CD4-positive, alpha-beta T cell treated with Interferon alpha-2 for 1 hour (primary cell): Measurements from ENCODE around the gene MORN3.
"Not testable (repeated sequence)": the region's sequence is repeated elsewhere in the genome, so short reads cannot be mapped to it uniquely, and the experiment has no call there.

Experiments used
- DNase-seq, 2 donors: peaks; one replicate each; pipeline ENCODE4 v3.0.0-alpha.2; 2020 to 2022

Gene MORN3

GRCh38 chr12:121637231-121637914, 32.1 kb downstream of the MORN3 start:
- peak; percentile 61 to 66 for DNase-seq

DNA sequence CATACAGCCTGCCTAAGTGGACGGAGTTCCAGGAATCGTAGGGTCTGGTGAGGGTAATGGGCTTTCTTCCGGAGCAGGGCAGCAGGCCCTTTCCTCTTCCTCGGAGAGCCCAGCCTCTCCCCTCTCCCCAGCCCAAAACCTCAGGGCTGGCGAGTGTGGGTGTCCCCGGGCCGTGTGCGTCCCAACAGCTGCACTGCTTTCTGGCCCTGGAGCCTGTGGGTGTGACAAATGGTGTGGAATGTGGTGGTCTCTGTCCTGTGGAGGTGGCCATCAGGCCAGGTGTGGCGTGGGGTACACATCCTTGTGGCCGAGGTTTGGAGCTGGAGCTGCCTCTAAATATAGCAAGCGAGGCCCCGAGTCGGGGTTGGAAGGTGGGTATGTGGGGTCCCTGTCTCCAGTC, 34.6 kb downstream of the MORN3 start:
- no peak for DNase-seq

GRCh38 chr12:121633833-121634196, 35.6 kb downstream of the MORN3 start:
- DNase-seq, result not testable (repeated sequence)

- DNase-seq, result no peak
These were observed 37.1 kb downstream of the MORN3 start for GRCh38 chr12:121632069-121632970.

DNA sequence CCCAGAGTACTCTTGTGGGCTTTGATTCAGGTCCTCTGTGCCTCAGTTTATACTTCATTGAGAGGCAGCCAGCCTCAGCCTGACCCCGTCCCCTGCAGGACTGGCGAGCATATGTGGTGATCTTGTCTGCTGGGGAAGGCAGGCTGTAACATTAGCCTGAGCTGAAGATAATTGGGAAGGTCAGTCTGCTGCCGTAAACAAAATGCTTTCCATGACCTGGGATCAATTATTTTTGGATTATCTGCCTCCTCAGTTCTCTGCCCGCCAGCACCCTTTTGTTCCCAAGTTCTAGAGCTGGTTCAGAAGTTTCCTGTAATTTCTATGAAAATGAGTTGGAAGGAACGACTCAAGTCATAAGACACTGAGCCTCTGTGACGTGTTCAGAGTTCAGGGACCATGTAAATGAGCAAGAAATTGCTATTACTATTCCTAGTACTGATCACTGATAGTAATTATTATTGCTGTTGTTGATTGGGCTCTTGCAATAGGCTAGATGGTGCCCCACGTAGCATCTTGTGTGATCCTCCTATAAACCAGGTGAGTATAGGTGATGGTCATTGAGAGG, 38.6 kb downstream of the MORN3 start:
- DNase-seq, result no peak

GRCh38 chr12:121628536-121628935, 40.9 kb downstream of the MORN3 start:
- DNase-seq, result no peak

- peak in 1 of 2 donors; percentile 19 for DNase-seq
These were observed 41.4 kb downstream of the MORN3 start for GRCh38 chr12:121628037-121628436.

DNA sequence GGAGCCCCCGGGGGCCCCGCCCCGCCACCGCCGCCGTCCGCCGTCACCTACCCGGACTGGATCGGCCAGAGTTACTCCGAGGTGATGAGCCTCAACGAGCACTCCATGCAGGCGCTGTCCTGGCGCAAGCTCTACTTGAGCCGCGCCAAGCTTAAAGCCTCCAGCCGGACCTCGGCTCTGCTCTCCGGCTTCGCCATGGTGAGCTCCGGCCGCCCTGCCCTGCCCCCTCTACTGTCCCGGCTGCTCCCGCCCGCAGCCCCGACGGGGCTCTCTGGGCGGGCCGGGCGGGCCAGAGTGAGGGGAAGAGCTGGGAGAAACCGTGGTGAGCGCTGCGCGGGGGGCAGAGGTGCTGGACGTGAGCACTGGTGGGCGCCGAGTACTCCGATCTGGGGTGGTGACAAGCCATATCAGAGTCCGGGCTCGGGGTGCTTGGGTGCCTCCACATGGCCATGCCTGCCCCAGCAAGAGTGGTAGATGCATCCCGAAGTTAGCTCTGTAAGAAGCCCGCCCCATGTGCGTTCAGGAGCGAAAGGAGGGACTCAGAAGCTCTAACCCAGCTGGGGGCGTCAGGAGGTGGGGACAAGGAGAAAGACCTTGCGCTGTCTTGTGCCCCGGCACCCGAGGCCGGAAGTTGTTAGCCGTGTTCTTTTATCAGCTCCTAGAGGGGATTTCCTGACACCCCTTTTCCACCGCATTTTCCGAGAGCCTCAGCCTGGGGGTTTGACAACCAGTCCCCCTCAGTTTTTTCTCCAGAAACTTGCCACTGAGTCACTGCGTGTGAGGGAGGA, 42.4 kb downstream of the MORN3 start:
- DNase-seq, result peak; percentile 77 to 88

DNA sequence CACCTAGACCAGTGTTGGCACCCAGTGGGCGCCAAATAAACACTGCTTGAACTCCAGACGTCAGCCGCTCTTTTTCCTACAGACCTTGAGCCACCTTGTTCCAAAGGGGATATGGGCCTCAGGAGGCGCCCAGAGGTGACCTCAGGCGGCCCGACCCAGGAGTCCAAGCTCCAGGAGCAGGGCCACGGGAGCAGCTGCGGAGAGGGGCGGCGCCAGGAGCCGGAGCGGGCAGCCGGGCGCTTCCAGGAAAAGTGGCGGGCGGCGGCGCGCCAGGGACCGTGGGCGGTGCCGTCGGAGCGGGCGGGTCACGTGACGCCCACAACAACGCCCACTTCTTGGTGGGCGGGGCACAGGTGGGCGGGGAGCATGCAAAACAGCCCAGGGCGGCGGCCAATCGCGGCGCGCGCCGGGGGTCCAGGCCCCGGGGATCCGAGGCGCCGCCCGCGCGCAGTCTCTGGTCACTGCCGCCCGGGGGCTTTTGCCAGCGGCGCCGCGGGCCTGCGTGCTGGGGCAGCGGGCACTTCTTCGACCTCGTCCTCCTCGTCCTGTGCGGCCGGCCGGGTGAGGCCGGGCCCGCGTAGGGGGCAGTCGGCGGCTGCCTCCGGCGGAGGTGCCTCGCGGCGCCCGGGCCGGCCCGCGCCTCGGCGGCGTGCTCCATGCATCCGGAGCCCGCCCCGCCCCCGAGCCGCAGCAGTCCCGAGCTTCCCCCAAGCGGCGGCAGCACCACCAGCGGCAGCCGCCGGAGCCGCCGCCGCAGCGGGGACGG, 43.2 kb downstream of the MORN3 start, which contains the start of gene ORAI1:
TSS of gene ORAI1 (plus strand) at position 444 of the 766 bp plus-strand sequence.
- DNase-seq, result peak; percentile 93 to 96

- DNase-seq, result no peak
These were observed 49.0 kb downstream of the MORN3 start for GRCh38 chr12:121620333-121620891.

DNA sequence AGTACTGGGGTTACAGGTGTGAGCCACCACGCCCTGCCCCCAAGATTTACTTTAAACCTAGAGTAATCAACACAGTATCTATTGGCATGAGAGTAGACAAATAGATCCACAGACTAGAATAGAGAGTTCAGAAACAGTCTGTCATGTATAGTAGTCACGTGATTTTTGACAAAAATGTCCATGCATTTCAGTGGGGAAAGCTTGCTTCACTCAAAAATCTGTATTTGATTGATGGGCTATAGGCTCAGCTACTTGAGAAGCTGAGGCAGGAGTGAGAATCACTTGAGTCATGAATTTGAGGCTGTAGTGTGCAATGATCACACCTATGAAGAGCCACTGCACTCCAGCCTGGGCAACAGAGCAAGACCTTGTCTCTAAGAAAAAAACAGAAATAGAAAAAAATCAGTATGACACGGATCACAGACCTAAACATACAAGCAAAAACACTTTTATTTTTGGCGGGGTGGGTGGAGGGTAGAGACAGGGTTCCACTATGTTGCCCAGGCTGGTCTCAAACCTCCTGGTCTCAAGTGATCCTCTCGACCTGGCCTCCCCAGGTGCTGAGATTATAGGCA, 50.7 kb downstream of the MORN3 start:
- no peak for DNase-seq

DNA sequence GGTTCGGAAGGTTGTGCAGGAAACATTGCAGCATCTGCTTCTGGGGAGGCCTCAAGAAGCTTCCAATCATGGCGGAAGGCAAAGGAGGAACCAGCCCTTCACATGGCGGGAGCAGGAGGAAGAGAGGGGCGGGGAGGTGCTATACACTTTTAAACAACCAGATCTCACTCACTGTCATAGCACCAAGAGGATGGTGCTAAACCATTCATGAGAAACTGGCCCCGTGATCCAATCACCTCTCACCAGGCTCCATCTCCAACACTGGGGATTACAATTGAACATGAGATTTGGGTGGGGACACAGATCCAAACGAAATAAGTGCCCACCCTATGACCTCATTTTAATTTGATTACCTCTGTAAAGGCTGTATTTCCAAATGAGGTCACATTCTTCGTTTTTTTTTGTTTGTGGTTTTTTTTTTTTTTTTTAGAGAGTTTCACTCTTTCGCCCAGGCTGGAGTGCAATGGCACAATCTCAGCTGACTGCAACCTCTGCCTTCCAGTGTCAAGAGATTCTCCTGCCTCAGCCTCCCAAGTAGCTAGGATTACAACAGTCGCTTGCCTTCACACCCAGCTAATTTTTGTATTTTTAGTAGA, 54.5 kb downstream of the MORN3 start:
- peak in 1 of 2 donors; percentile 34 for DNase-seq

- DNase-seq, result no peak
These were observed 56.0 kb downstream of the MORN3 start for GRCh38 chr12:121613462-121613861.

DNA sequence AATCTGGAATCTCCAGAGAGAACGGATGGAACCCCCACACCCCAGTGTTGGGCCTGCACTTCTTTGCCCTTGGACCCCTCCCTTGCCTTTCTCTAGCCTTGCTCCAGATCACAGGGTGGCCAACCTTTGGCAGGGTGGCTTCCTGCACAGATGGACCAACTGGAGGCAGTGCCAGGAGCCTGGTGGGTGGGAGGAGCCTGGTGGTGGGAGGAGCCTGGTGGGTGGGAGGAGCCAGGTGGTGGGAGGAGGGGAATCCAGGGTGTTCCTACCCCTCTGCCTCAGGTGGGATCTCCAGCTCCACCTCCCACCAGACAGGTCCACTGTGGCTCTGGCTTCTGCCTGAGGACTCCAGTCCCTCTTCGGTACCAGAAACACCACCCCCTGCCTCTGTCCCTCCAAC, 58.1 kb downstream of the MORN3 start:
- peak in 1 of 2 donors; percentile 30 for DNase-seq

DNA sequence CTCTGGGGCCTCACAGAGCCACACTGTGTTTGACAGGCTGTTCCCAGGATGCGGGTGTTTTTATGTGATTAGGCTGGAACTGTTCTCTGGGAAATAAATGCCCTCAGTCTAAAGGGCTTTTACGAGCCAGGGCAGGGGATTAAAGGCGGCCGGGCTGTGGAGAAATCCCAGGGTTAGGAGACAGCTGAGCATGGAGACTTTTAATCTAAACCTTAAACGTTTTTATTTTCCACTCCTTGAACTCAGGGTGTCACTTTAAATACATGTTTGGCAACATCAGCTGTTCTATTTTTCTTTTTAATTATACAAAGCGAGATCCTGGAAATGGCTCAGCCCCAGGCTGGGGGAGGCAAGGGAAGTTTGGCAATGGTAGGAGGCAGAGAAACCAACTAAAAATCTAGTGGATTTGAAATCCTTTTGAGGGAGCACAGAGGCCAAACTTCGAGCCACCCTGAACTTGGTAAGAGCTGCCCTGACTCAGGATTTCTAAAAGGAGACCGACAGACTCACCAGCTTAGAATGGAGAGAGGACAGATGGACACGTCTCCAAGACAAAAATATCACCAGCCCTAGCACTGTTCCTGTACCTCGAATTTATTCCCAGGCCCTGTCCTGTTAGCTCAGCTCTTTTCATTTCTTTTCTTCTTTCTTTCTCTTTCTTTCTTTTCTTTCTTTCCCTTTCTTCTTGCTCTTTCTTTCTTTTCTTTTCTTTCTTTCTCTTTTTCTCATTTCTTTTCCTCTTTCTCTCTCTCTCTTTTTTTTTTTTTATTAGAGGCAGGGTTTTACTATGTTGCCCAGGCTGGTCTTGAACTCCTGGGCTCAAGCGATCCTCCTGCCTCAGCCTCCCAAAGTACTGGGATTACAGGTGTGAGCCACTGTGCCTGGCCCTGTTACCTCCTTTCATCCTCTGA, 59.0 kb downstream of the MORN3 start:
- DNase-seq, result no peak

GRCh38 chr12:121608301-121608700, 61.2 kb downstream of the MORN3 start:
- no peak for DNase-seq

- no peak for DNase-seq
These were observed 65.9 kb downstream of the MORN3 start for GRCh38 chr12:121603581-121603980.

DNA sequence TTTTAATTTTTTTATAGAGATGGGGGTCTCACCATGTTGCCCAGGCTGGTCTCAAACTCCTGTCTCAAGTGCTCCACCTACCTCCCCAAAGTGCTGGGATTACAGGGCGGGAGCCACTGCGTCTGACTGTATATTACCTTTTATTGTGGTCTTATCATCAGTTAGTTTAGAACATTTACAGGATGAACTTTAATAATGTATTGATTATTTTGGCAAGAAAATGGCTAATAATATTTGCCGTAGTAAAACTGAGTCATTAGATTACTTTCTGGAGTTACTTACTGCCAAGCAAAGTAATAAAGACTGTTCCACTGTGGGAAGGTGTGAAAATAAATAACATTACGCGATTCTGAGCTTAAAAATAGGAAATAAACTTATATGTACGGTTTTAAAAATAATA, 66.7 kb downstream of the MORN3 start:
- no peak for DNase-seq

DNA sequence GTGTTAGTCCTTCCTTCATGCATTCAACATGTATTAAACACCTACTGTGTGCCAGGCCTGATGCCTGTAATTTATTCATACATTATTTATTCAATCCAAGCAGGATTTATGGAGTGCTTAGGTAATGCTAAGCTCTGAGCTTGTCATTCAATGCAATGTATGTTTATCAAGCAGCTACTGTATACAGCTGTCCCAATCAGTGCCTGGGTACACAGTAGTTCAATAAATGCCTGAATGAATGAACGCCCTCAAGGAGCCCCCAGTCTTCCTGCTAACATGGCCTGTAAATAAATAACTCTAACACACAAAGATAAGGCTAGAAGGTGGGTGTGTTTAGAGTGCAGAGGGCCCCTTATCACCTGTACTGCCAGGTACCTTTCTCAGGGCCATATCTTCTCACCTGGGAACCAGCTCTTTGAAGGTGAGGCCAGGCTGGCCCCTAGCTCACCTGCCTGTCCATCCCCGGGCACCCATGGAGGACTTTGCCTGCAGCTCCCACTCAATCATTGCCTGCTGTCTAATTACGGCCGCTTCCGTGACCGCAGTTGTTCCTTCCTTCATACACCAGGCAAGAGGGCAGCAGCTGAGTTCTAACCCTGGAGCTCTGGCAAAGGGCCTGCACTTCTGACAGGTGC, 68.6 kb downstream of the MORN3 start:
- DNase-seq, result no peak
